ENCODE results near the gene BBS9.

Gene BBS9

GRCh38 chr7:33273356-33273755, 144.0 kb downstream of the BBS9 start:
- no peak for TF ChIP-seq CTCF (conservative IDR thresholded peaks at IDR 0.05)
- TF ChIP-seq ZFX (IDR thresholded peaks at IDR 0.05) = no peak
- H3K27ac ChIP-seq = no peak overlapping the region

GRCh38 chr7:33276325-33276724, 147.0 kb downstream of the BBS9 start:
- TF ChIP-seq CTCF (conservative IDR thresholded peaks at IDR 0.05) = no peak
- TF ChIP-seq ZFX (IDR thresholded peaks at IDR 0.05) = no peak
- H3K27ac ChIP-seq = no peak overlapping the region

- no peak overlapping the region for H3K27ac ChIP-seq
- no peak for TF ChIP-seq ZFX (IDR thresholded peaks at IDR 0.05)
- TF ChIP-seq CTCF (conservative IDR thresholded peaks at IDR 0.05) = no peak
Observed at GRCh38 chr7:33276729-33277128, 147.4 kb downstream of the BBS9 start.

GRCh38 chr7:33278095-33278494, 148.7 kb downstream of the BBS9 start:
- H3K27ac ChIP-seq = no peak overlapping the region
- TF ChIP-seq CTCF (conservative IDR thresholded peaks at IDR 0.05) (0 out of 2 replicates have a peak, but pooled peaks have one; percentile 8), ZFX (IDR thresholded peaks at IDR 0.05) (no peak)

GRCh38 chr7:33286501-33286900, 157.1 kb downstream of the BBS9 start:
- no peak for TF ChIP-seq ZFX (IDR thresholded peaks at IDR 0.05)
- no peak for TF ChIP-seq CTCF (conservative IDR thresholded peaks at IDR 0.05)
- no peak overlapping the region for H3K27ac ChIP-seq

- no peak overlapping the region for H3K27ac ChIP-seq
- no peak for TF ChIP-seq CTCF (conservative IDR thresholded peaks at IDR 0.05)
- TF ChIP-seq ZFX (IDR thresholded peaks at IDR 0.05) = no peak
Observed at GRCh38 chr7:33287738-33288137, 158.4 kb downstream of the BBS9 start.

- H3K27ac ChIP-seq = no peak overlapping the region
- TF ChIP-seq ZFX (IDR thresholded peaks at IDR 0.05) (no peak), CTCF (conservative IDR thresholded peaks at IDR 0.05) (no peak)
Observed at GRCh38 chr7:33298848-33299247, 169.5 kb downstream of the BBS9 start.

Data from C4-2B (cell line).